PFSK-1 (cell line): ENCODE data around the gene GLB1L.

Source experiments
- FOXP2 ChIP-seq: optimal IDR thresholded peaks from 2 replicates; pipeline ENCODE3; 2011; ENCODE audit warnings: borderline replicate concordance, control low read depth, inconsistent platforms; ENCODE audit not compliant: insufficient read depth; ENCODE audit errors: extremely low read length, extremely low read depth
- POLR2AphosphoS5 ChIP-seq: IDR thresholded peaks from 2 replicates; pipeline ENCODE4 v1.6.1; 2012; ENCODE audit warnings: low read depth, mild to moderate bottlenecking, control low read depth, low read length, moderate library complexity
- REST ChIP-seq, 2 experiments: IDR thresholded peaks; 2 replicates each; pipeline versions ENCODE4 v1.6.1 to v1.8.0; 2011 to 2012; ENCODE audit warnings: low read depth in 2 of 2, low read length in 2 of 2, control low read depth in 1 of 2, inconsistent platforms in 1 of 2, mild to moderate bottlenecking in 1 of 2, moderate library complexity in 1 of 2; ENCODE audit not compliant: insufficient read depth in 1 of 2
- SIN3A ChIP-seq: IDR thresholded peaks from 2 replicates; pipeline ENCODE4 v1.6.1; 2012; ENCODE audit warnings: mild to moderate bottlenecking, low read length, moderate library complexity, borderline replicate concordance; ENCODE audit not compliant: insufficient read depth
- TAF1 ChIP-seq: IDR thresholded peaks from 2 replicates; pipeline ENCODE4 v1.6.1; 2012; ENCODE audit warnings: low read length, control low read depth, borderline replicate concordance; ENCODE audit not compliant: insufficient read depth

- TF ChIP-seq TAF1 (no peak), POLR2AphosphoS5 (no peak), REST (IDR thresholded peaks at IDR 0.05; ENCODE audit: insufficient read depth in 1 of 2, low read depth in 2 of 2, low read length in 2 of 2) (no peak), SIN3A (no peak), FOXP2 (no peak)
These were observed 34.3 kb downstream of the GLB1L start for GRCh38 chr2:219210886-219211362.
